ENCODE results near the gene SEMA4A. TPM values are rescaled to one million over a fixed set of nuclear protein-coding genes. Genes with fewer than 3 reads are reported as not detected.

The SEMA4A gene
- total and polyA plus RNA-seq, 2 of the 8 experiments (the other 6 are each of a cell fraction or from before 2014, with no cell fraction given): 7.3 to 10.6 TPM

- TF ChIP-seq USF2 (IDR thresholded peaks at IDR 0.05; ENCODE audit: low read length) (no peak), KDM4A (IDR thresholded peaks at IDR 0.05; ENCODE audit: low read depth, low read length, severe bottlenecking) (no peak), SP4 (IDR thresholded peaks at IDR 0.05; ENCODE audit: low read length) (peak; percentile 12; the same call in 1 of the 2 replicates), SIN3A (conservative IDR thresholded peaks at IDR 0.05 in 1 of 2, IDR thresholded peaks at IDR 0.05 in 1 of 2; ENCODE audit: low read depth in 1 of 2, low read length in 2 of 2) (peak in 1 of 2 experiments; percentile 12; a peak in 1 of 4 replicates), ATF3 (IDR thresholded peaks at IDR 0.05; ENCODE audit: insufficient read depth, low read depth, low read length) (no peak), CEBPB (IDR thresholded peaks at IDR 0.05; ENCODE audit: low read depth, low read length) (0 out of 2 replicates have a peak, but pooled peaks have one; percentile 19), SIRT6 (IDR thresholded peaks at IDR 0.05; ENCODE audit: low read length) (no peak), PHF8 (conservative IDR thresholded peaks at IDR 0.05; ENCODE audit: low read depth, low read length) (no peak), EGR1 (IDR thresholded peaks at IDR 0.05; ENCODE audit: borderline replicate concordance, low read depth, low read length) (no peak), CTCF (IDR thresholded peaks at IDR 0.05; ENCODE audit: control extremely low read depth in 1 of 3, insufficient read depth in 1 of 3, low read depth in 1 of 3, low read length in 3 of 3) (peak; percentile 18 to 36 (median 28); a peak in 2 of 4 replicates), RAD21 (IDR thresholded peaks at IDR 0.05 in 1 of 2, conservative IDR thresholded peaks at IDR 0.05 in 1 of 2; ENCODE audit: low read depth in 2 of 2, low read length in 2 of 2) (peak; percentile 22 to 29; a peak in 3 of 4 replicates), JUND (IDR thresholded peaks at IDR 0.05; ENCODE audit: low read length) (no peak), RBBP5 (IDR thresholded peaks at IDR 0.05; ENCODE audit: borderline replicate concordance, low read depth, low read length) (no peak; the same call in 1 of the 2 replicates), GABPA (IDR thresholded peaks at IDR 0.05; ENCODE audit: borderline replicate concordance, insufficient read depth, low read length) (no peak), SUZ12 (IDR thresholded peaks at IDR 0.05; ENCODE audit: low read length) (no peak), TAF7 (optimal IDR thresholded peaks at IDR 0.05; ENCODE audit: borderline replicate concordance, low read depth, low read length) (no peak), YY1 (IDR thresholded peaks at IDR 0.05; ENCODE audit: low read depth, low read length) (no peak), ZNF274 (IDR thresholded peaks at IDR 0.05; ENCODE audit: borderline replicate concordance, extremely low read depth, low read length) (no peak)
Observed at GRCh38 chr1:156104861-156105832, 48.2 kb upstream of the SEMA4A start (continued).
